Stimulated activated CD8-positive, alpha-beta memory T cell treated with anti-CD3 and anti-CD28 coated beads, Interleukin-12 subunit alpha, Interleukin-12 subunit beta, amount 100 ng/mL, for 24 hours (primary cell): ENCODE results near the gene SERPINI1.
A peak's percentile ranks its signal among the peaks of the same experiment; 100 is the strongest.

Experiments
- DNase-seq: peaks from one replicate; pipeline ENCODE4 v3.0.0-alpha.2; 2020; ENCODE audit errors: extremely low read depth

Gene SERPINI1

GRCh38 chr3:167735233-167736138 lies at the start of gene SERPINI1:
TSS of gene SERPINI1 (plus strand) at chr3:167735721. CDS start at chr3:167789129, 53,408 bp downstream.
- peak; percentile 47 for DNase-seq

- no peak for DNase-seq
Observed at GRCh38 chr3:167691366-167691765, 44.2 kb upstream of the SERPINI1 start.

- no peak for DNase-seq
Observed at GRCh38 chr3:167694121-167694520, 41.4 kb upstream of the SERPINI1 start.

- no peak for DNase-seq
Observed at GRCh38 chr3:167700046-167700445, 35.5 kb upstream of the SERPINI1 start.

- no peak for DNase-seq
Observed at GRCh38 chr3:167700926-167701325, 34.6 kb upstream of the SERPINI1 start.

GRCh38 chr3:167705840-167706239 lies 29.7 kb upstream of the SERPINI1 start:
- no peak for DNase-seq

GRCh38 chr3:167709690-167710089 lies 25.8 kb upstream of the SERPINI1 start:
- DNase-seq = no peak

- no peak for DNase-seq
Observed at GRCh38 chr3:167710552-167710951, 25.0 kb upstream of the SERPINI1 start.

- DNase-seq = no peak
Observed at GRCh38 chr3:167711439-167711838, 24.1 kb upstream of the SERPINI1 start.

GRCh38 chr3:167712445-167712844 lies 23.1 kb upstream of the SERPINI1 start:
- DNase-seq = no peak

GRCh38 chr3:167714871-167715270 lies 20.6 kb upstream of the SERPINI1 start:
- no peak for DNase-seq

- DNase-seq = no peak
Observed at GRCh38 chr3:167716920-167717319, 18.6 kb upstream of the SERPINI1 start.

- DNase-seq = no peak
Observed at GRCh38 chr3:167718582-167718981, 16.9 kb upstream of the SERPINI1 start.

GRCh38 chr3:167723025-167723512 lies 12.5 kb upstream of the SERPINI1 start:
- DNase-seq = no peak

GRCh38 chr3:167723872-167724271 lies 11.6 kb upstream of the SERPINI1 start:
- DNase-seq = no peak

- no peak for DNase-seq
Observed at GRCh38 chr3:167728176-167728575, 7.3 kb upstream of the SERPINI1 start.

- DNase-seq = no peak
Observed at GRCh38 chr3:167728632-167729323, 6.7 kb upstream of the SERPINI1 start.

GRCh38 chr3:167729591-167729990 lies 5.9 kb upstream of the SERPINI1 start:
- no peak for DNase-seq

- no peak for DNase-seq
Observed at GRCh38 chr3:167731393-167731792, 4.1 kb upstream of the SERPINI1 start.

GRCh38 chr3:167732313-167733065 lies 3.0 kb upstream of the SERPINI1 start:
- no peak for DNase-seq

GRCh38 chr3:167733961-167734497 lies 1.5 kb upstream of the SERPINI1 start:
- no peak for DNase-seq
